Nephron progenitor cell (in vitro differentiated cells): Measurements from ENCODE around the gene IL2RA.

Experiments used
- DNase-seq: peaks from one replicate; pipeline ENCODE4 v3.0.0; 2021
- H3K27ac Mint-ChIP-seq: 2 replicates; pipeline ENCODE4 v1.8.0; 2021; ENCODE audit warnings: mild to moderate bottlenecking, moderate library complexity, mixed read lengths
- H3K27me3 Mint-ChIP-seq: 2 replicates; pipeline ENCODE4 v1.8.0; 2021; ENCODE audit warnings: mild to moderate bottlenecking, low read depth, mixed read lengths; ENCODE audit not compliant: poor library complexity
- H3K36me3 Mint-ChIP-seq: 2 replicates; pipeline ENCODE4 v1.8.0; 2021; ENCODE audit warnings: low read depth, mixed read lengths
- H3K4me1 Mint-ChIP-seq: 2 replicates; pipeline ENCODE4 v1.8.0; 2021; ENCODE audit warnings: mixed read lengths
- H3K4me3 Mint-ChIP-seq: 2 replicates; pipeline ENCODE4 v1.8.0; 2021; ENCODE audit warnings: mild to moderate bottlenecking, moderate library complexity, mixed read lengths
- H3K9me3 Mint-ChIP-seq: 2 replicates; pipeline ENCODE4 v1.8.0; 2021; ENCODE audit warnings: mild to moderate bottlenecking, moderate library complexity, mixed read lengths
- TF ChIP-seq, protein P1 (sequence below): fragments of 200-600 bp; sonication (generic); IDR thresholded peaks from 2 replicates; pipeline ENCODE4 v1.5.0; 2021; ENCODE audit warnings: antibody characterized with exemption

The IL2RA gene

GRCh38 chr10:5983774-5984173, 78.4 kb downstream of the IL2RA start:
- H3K4me1 Mint-ChIP-seq, result no peaks in the 10 kb centered on the region
- H3K36me3 Mint-ChIP-seq, result no peaks in the 10 kb centered on the region
- TF ChIP-seq, protein P1, sequence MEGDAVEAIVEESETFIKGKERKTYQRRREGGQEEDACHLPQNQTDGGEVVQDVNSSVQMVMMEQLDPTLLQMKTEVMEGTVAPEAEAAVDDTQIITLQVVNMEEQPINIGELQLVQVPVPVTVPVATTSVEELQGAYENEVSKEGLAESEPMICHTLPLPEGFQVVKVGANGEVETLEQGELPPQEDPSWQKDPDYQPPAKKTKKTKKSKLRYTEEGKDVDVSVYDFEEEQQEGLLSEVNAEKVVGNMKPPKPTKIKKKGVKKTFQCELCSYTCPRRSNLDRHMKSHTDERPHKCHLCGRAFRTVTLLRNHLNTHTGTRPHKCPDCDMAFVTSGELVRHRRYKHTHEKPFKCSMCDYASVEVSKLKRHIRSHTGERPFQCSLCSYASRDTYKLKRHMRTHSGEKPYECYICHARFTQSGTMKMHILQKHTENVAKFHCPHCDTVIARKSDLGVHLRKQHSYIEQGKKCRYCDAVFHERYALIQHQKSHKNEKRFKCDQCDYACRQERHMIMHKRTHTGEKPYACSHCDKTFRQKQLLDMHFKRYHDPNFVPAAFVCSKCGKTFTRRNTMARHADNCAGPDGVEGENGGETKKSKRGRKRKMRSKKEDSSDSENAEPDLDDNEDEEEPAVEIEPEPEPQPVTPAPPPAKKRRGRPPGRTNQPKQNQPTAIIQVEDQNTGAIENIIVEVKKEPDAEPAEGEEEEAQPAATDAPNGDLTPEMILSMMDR, result no peak

DNA sequence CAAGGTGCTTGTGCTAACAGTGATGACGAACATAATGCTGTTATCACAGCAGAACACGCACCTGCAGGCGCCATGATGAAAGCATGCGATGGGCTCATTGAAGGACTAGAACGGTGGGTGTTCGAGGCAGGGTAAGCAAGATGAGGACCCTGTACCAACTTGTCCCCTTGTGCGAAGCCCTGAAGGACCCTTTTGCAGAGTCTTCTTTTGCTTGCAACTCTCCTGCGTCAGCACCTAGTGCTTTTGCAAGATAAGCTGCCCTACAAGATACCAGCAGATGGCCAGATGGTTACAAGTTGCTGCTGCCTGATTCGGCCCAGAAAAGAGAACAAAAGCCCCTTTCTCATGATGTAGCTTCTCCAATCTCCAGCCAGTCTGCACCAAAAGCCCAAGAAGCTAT, 80.6 kb downstream of the IL2RA start:
- peaks cover 8% of the 10 kb centered on the region for H3K4me1 Mint-ChIP-seq
- DNase-seq, result no peak
- no peaks in the 10 kb centered on the region for H3K9me3 Mint-ChIP-seq
- no peak overlapping the region for H3K27ac Mint-ChIP-seq
- H3K4me3 Mint-ChIP-seq, result no peak overlapping the region
- peaks cover 85% of the 10 kb centered on the region for H3K27me3 Mint-ChIP-seq
- H3K36me3 Mint-ChIP-seq, result no peaks in the 10 kb centered on the region
- TF ChIP-seq, protein P1, result no peak

More at GRCh38 chr10:5983774-5984173, 78.4 kb downstream of the IL2RA start:
- H3K4me3 Mint-ChIP-seq, result no peak overlapping the region
- H3K27ac Mint-ChIP-seq, result no peak overlapping the region
- no peaks in the 10 kb centered on the region for H3K9me3 Mint-ChIP-seq
- peaks cover 75% of the 10 kb centered on the region for H3K27me3 Mint-ChIP-seq
- no peak for DNase-seq

- peaks cover 88% of the 10 kb centered on the region for H3K27me3 Mint-ChIP-seq
- peak overlapping the region; percentile 84 for H3K4me3 Mint-ChIP-seq
- no peaks in the 10 kb centered on the region for H3K36me3 Mint-ChIP-seq
- no peak overlapping the region for H3K27ac Mint-ChIP-seq
- H3K4me1 Mint-ChIP-seq, result peaks cover 11% of the 10 kb centered on the region
- DNase-seq, result no peak
- no peaks in the 10 kb centered on the region for H3K9me3 Mint-ChIP-seq
- TF ChIP-seq, protein P1, result no peak
Observed at GRCh38 chr10:5978230-5978489, 84.0 kb downstream of the IL2RA start.

- peaks cover 11% of the 10 kb centered on the region for H3K4me1 Mint-ChIP-seq
- no peaks in the 10 kb centered on the region for H3K9me3 Mint-ChIP-seq
- TF ChIP-seq, protein P1, result no peak
- peak within 1 kb of the TSS; percentile 84 for H3K4me3 Mint-ChIP-seq
- no peak within 1 kb of the TSS for H3K27ac Mint-ChIP-seq
- peaks cover 90% of the 10 kb centered on the region for H3K27me3 Mint-ChIP-seq
- DNase-seq, result peak; percentile 65
- no peaks in the 10 kb centered on the region for H3K36me3 Mint-ChIP-seq
Observed at GRCh38 chr10:5977471-5978229, 84.5 kb downstream of the IL2RA start, which contains the start of gene IL15RA. Gene IL15RA, minus strand, starts transcription at chr10:5977543. Its CDS starts 51 bp downstream, at chr10:5977492.

- Mint-ChIP-seq H3K27ac (no peak overlapping the region), H3K27me3 (peaks cover 89% of the 10 kb centered on the region), H3K4me3 (peak overlapping the region; percentile 84), H3K9me3 (no peaks in the 10 kb centered on the region), H3K36me3 (no peaks in the 10 kb centered on the region), H3K4me1 (peaks cover 11% of the 10 kb centered on the region)
- peak; percentile 68 for DNase-seq
- TF ChIP-seq, protein P1, result no peak
Observed at GRCh38 chr10:5976512-5977470, 85.4 kb downstream of the IL2RA start.
